GM19351 (cell line): Measurements from ENCODE around the gene ENG.
"Not testable (repeated sequence)": the region's sequence is repeated elsewhere in the genome, so short reads cannot be mapped to it uniquely, and the experiment has no call there.

ENCODE experiments used
- ATAC-seq: cut with Tn5 transposase; IDR thresholded peaks from one replicate; pipeline ENCODE4 v1.9.1; 2021; ENCODE audit warnings: mild to moderate bottlenecking, moderate library complexity; ENCODE audit not compliant: unreplicated experiment

The ENG gene

GRCh38 chr9:127854184-127854806 is at the start of gene ENG:
TSS of gene ENG (minus strand) at chr9:127854658. CDS start at chr9:127854355, 303 bp downstream.
- ATAC-seq = no peak

DNA sequence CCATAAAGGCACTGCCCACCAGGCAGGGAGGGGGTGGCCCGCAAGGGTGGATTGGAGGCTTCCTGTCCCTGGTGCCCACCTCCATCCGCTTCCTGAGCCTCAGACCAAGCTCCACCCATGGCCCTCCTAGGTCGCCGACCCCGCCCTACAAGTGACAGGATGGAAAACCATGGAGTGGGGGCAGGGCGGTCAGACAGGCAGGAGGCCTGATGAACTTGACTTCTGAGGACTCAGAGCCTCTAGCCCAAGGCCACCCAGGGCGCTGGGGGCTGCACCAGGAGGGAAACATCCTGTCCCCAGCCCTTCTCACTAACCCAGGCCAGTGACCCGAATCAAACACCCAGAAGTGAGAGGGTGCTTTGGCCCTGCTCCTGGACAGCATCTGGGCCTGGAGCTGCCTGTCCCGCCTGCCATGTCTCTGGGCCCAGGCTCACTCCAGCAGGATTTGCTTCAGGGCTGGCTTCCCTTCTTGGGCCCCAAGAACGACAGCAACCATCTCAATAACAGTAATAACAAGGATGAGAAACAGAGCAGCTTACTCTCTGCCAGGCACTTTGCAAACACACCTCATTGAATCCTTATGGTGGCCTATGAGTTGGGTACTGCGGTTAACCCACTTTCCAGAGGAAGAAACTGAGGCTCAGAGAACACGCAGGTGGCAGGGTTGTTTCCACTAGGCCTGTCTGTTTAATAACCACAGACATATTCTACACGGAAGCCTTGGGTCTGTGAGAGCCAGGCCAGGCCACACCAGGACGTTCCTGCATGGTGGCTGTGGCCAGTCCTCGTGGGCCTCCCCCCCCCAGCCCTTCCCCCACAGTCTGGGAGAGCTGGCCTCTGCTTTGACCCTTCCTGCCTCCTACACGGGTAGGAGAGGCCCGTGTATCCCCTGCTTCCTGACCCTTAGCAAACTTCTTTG is 49.4 kb upstream of the ENG start:
- no peak for ATAC-seq

- peak; percentile 53 for ATAC-seq
These were observed 44.9 kb upstream of the ENG start, which contains the start of gene ST6GALNAC6 for GRCh38 chr9:127899128-127899943. TSS of gene ST6GALNAC6 (minus strand) at chr9:127899603. CDS start at chr9:127897981, 1,622 bp downstream.

DNA sequence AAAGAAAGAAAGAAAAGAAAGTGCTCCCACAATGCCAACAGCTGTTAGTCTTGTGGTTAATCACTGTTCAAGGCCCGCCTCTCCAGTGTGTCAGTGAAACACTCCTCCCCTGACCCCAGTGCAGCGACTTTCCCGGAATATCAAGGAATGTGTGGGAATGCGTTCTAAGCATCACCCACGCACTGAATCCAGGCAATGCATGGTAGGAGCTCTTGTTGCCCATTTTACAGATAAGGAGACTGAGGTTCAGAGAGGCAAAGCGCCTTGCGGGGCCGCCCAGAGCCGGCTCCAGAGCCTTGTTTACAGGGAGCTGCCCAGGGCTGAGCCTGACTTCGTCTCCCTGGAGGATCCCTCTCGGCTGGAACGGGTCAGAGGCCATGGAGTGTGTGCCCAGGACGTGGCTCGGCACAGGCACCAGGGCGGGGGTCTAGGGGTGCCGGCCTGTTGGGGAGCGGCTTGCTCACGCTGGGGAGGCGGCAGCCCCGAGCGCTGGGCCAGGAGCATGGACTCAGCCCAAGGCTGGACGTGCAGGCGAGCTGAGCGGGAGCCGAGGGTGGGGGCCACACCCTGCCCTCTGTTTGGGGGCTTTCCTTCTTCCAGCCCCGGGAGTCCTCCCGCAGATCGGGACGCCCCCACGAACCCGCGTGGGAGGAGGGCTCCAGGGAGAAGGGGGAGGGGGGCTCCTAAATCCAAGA is 44.1 kb upstream of the ENG start:
- ATAC-seq = no peak

GRCh38 chr9:127897193-127897692 is 42.8 kb upstream of the ENG start:
- no peak for ATAC-seq

DNA sequence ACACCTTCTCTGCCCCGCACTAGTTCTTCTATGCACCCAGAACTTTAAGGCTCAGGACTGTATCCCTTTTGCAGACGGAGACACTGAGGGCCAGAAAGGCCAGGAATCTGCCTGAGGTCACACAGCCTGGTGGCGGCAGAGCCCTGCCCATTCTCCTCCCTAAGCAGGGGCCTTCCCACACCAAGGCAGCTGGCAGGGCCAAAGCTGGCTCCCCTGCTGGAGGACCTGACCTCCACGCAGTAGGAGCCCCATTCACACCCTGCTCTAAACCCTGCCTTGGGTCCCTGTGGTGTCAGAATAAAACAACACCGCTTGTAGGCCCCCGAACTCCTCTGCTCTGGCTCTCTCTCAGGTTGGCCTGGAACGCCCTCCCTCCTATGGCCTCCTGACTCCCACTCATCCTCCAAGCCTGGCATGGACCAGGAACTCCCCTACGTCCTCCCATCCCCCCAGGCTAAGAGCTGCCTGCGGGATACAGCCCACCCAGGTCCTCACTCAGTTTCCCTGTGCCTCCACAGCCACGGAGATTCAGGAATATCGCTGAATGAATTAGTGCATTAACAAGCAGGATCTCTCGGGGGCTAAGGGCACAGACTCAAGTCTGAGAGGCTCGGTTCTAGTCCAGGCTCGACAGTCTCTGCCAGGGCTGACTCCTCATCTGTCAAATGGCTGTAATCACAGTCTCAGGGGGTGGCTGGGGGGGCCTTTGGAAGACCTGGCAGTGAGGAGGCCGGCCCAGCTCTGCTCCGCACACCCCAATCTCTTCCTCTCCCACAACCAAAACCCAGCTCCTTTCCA is 42.1 kb upstream of the ENG start:
- no peak for ATAC-seq

- ATAC-seq = no peak
These were observed 41.4 kb upstream of the ENG start for GRCh38 chr9:127895811-127896210.

GRCh38 chr9:127893392-127893791 is 38.9 kb upstream of the ENG start:
- ATAC-seq = no peak

GRCh38 chr9:127892831-127893230 is 38.4 kb upstream of the ENG start:
- ATAC-seq = no peak

DNA sequence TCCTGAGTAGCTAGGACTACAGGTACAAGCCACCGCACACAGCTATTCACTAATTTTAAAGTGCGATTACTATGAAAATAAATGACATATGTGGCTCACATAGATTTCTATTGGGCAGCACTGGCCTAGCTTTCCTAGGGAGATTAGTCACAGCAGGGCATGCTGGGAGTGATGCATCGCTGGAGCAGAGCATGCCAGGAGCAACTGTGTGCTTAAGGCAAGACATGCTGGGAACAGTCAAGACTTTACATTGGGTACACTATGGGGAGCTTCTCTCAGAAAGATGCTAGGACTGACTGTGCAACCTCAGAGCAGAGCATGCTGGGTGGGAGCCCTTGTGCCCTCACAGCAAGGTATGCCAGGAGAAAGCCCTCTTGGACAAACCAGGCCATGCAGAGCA is 35.6 kb upstream of the ENG start:
- ATAC-seq = no peak

DNA sequence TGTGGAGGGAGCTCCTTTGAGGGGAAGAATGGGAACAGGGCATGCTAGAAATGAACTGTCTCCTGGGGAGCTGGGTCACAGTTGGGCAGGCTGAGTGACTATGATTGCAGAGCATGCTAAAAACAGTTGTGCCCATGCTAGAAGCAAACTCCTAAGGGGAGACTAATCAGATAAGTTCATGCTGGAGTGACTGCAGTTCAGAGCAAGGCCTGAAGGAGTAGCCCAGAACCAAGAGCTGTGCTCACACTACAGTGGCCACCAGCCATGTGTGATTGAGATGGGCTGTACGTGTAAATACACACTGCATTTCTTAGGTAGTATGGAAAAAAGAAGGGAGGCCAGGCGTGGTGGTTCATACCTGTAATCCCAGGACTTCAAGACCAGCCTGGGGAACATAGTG is 33.3 kb upstream of the ENG start:
- no peak for ATAC-seq

DNA sequence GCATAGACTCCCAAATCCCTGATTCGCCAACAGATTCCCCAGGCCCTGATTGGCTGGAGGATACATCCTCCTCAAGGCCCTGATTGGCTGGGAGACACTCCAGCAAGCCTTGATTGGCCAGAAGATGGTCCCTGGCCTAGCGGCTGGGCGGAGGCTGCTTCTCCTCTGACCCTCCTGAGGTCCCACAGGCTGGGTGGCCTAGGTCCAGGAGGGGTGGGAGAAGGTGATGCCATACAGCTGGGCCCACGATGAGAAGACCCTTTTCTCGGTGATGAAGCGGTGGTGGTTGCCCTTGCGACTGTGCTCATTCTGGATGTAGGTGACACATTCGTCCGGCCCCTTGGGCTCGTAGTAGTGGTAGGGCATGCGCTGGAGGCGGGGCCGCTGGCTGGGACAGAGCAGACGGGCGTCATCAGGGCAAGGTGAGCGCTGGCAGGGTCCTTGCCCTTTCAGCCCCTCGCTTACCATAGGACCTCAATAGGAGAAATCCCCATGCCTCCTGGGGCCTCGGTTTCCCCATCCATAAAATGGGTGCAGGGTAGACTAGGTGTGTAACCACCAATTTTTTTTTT is 32.0 kb upstream of the ENG start:
- no peak for ATAC-seq

GRCh38 chr9:127885508-127886281 is 31.2 kb upstream of the ENG start:
- ATAC-seq = no peak

DNA sequence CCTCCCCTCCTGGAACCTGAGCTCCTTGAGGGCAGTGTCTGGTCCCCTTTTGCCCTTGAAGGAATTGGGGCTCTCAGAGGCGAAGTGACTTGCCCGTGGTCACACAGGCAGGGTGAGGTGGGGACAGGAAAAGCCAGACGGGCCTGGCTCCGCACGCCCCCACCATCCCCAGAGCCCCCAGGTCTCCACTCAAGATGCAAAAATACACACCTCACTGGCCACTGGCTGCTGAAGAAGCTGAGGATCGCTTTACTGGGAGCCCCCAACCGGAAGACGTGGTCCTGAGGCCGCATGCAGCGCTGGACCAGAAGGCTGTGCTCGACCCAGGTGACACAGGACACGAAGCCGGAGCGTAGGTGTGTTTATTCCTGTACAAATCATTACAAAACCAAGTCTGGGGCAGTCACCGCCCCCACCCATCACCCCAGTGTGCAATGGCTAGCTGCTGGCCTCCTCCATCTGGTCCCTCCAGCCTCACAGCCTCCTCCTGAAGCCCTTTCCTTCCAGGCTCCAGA is 30.6 kb upstream of the ENG start:
- no peak for ATAC-seq

GRCh38 chr9:127884427-127884911 is 30.0 kb upstream of the ENG start:
- ATAC-seq = no peak

DNA sequence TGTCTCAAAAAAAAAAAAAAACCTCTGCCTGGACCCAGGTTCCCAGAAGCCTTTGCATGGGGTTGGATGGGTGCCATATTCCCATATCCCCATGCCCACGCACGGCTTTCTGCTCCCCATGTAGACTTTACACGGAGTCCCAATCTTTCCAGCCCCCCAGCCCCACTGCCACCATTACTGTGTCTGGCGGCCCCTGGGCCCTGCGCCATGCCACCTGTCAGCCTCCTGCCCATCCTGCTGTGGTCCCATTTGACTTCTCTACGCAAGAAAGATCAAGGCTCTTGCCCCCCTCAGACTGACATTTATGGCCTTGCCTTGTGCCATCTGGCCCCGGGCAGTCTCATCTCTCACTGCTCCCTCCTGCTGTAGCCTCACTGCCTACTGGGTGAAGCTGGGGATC is 29.5 kb upstream of the ENG start:
- no peak for ATAC-seq

- not testable (repeated sequence) for ATAC-seq
These were observed 27.3 kb upstream of the ENG start for GRCh38 chr9:127881715-127882114.

DNA sequence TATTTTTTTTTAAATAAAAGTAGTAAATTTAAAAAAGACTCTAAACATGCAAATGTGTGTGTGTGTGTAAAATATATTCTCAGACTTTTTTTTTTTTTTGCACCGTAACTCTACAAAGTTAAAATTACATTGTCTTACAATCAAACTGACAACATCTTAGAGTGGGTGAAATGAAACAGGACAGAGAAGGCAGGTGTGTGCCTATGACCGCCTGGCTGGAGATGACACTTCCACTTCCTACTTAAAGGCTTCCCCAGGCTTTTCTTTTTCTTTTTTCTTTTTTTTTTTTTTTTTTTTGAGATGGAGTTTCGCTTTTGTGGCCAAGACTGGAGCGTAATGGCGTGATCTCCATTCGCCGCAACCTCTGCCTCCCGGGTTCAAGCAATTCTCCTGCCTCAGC is 25.7 kb upstream of the ENG start:
- ATAC-seq = no peak
